AG04450 (cell line): Measurements from ENCODE around the gene ITPK1. TPM values are rescaled to one million over a fixed set of nuclear protein-coding genes. Genes with fewer than 3 reads are reported as not detected.
"Not testable (repeated sequence)": the region's sequence is repeated elsewhere in the genome, so short reads cannot be mapped to it uniquely, and the experiment has no call there.

Experiments
- CTCF ChIA-PET: fragments of 300-600, 350-600 bp; formaldehyde crosslinking; extraction: SDS; loops from one replicate; lab custom pipeline; 2022; ENCODE audit warnings: antibody characterized with exemption, inconsistent platforms; lab: Charles Lee
- POLR2A ChIA-PET: fragments of 350-600 bp; formaldehyde crosslinking; extraction: SDS; loops from one replicate; lab custom pipeline; 2021; ENCODE audit warnings: antibody characterized with exemption, inconsistent platforms; lab: Yijun Ruan, JAX
- DNase-seq: peaks from one replicate; pipeline ENCODE4 v3.0.0-alpha.2; 2011; ENCODE audit warnings: low read depth, low spot score
- H3K27ac ChIP-seq: one replicate; pipeline ENCODE4 v1.5.1; 2012; ENCODE audit warnings: low read depth, low read length, control low read depth
- H3K27me3 ChIP-seq: one replicate; pipeline ENCODE4 v1.6.0; 2012; ENCODE audit warnings: low read length; ENCODE audit not compliant: control insufficient read depth, insufficient read depth
- H3K4me3 ChIP-seq: 2 replicates; pipeline ENCODE4 v1.5.1; 2011; ENCODE audit warnings: mild to moderate bottlenecking, low read depth, low read length, control low read depth
- H3K9me3 ChIP-seq: 2 replicates; pipeline ENCODE4 v1.5.1; 2012; ENCODE audit warnings: low read length; ENCODE audit not compliant: control insufficient read depth, insufficient read depth
- CTCF ChIP-seq: IDR thresholded peaks from 2 replicates; pipeline ENCODE4 v1.5.1; 2011; ENCODE audit warnings: low read depth, low read length, control low read depth, inconsistent platforms
- polyA plus RNA-seq: library from polyadenylated mRNA; depleted of rRNA; stranded (reverse); fragments of >200 nt; gene quantifications from 2 replicates; pipeline ENCODE4 v1.2.3, GENCODE V29; 2011

ITPK1 gene
- polyA plus RNA-seq, 1 experiment: 13.6 TPM

DNA sequence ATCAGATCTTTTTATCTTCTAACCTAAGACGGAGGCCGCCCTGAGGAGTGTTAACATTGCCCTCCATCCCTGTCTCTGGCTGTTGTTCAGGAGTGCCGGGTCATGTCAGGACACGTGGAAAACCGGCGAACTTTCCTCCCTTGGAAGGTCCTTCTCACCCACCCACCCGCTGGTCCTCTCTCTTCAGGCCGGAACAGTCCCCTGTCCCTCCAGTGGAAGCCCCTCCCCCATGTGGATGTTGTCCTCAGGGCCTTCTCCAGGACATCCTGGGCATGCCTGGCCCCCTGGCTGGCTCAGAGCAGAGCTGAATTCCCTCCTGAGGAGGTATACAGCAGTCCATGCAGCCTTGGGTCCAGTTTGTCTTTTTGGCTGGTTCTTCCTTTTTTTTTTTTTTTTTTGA lies 20.3 kb upstream of the ITPK1 start:
- peaks cover 7% of the 10 kb centered on the region for H3K27me3 ChIP-seq
- ChIA-PET POLR2A (interaction anchor here (0.6 kb wide), 1 partner anchor 10 kb away, joined by 7 read pairs; no protein-coding TSS in a partner anchor), CTCF (interaction anchor here (1.3 to 7.4 kb wide), 2 partner anchors 22 to 184 kb away, joined by 3 to 84 read pairs; no protein-coding TSS in a partner anchor)
- H3K27ac ChIP-seq: no peak overlapping the region
- no peak overlapping the region for H3K4me3 ChIP-seq
- no peak for TF ChIP-seq CTCF
- no peak for DNase-seq
- no peaks in the 10 kb centered on the region for H3K9me3 ChIP-seq

- CTCF ChIA-PET: interaction anchor here (0.6 to 7.4 kb wide), 3 partner anchors 22 to 183 kb away, joined by 3 to 84 read pairs (median 3); no protein-coding TSS in a partner anchor
- Histone ChIP-seq H3K4me3 (no peak overlapping the region), H3K9me3 (no peaks in the 10 kb centered on the region), H3K27me3 (peaks cover 5% of the 10 kb centered on the region), H3K27ac (no peak overlapping the region)
- POLR2A ChIA-PET: no interaction called here
- DNase-seq: no peak
- no peak for TF ChIP-seq CTCF
Measured at GRCh38 chr14:93135399-93135798, 19.7 kb upstream of the ITPK1 start.

- Histone ChIP-seq H3K4me3 (no peak overlapping the region), H3K27me3 (peaks cover 14% of the 10 kb centered on the region), H3K9me3 (no peaks in the 10 kb centered on the region), H3K27ac (no peak overlapping the region)
- no peak for TF ChIP-seq CTCF
- ChIA-PET POLR2A (no interaction called here), CTCF (interaction anchor here (0.9 to 7.4 kb wide), 9 partner anchors 9 to 186 kb away, joined by 3 to 84 read pairs (median 8); no protein-coding TSS in a partner anchor)
- DNase-seq: no peak
Measured at GRCh38 chr14:93133464-93133863, 17.7 kb upstream of the ITPK1 start.

- DNase-seq: no peak
- Histone ChIP-seq H3K9me3 (no peaks in the 10 kb centered on the region), H3K27ac (no peak overlapping the region), H3K27me3 (peaks cover 12% of the 10 kb centered on the region), H3K4me3 (no peak overlapping the region)
- peak; percentile 55 for TF ChIP-seq CTCF
- CTCF ChIA-PET: interaction anchor here (0.6 to 7.4 kb wide), 19 partner anchors 8 to 902 kb away, joined by 3 to 84 read pairs (median 4); no protein-coding TSS in a partner anchor
- POLR2A ChIA-PET: interaction anchor here (1.0 kb wide), 1 partner anchor 19 kb away, joined by 5 read pairs; no protein-coding TSS in a partner anchor
Measured at GRCh38 chr14:93132472-93133065, 16.8 kb upstream of the ITPK1 start.

- H3K27me3 ChIP-seq: peaks cover 13% of the 10 kb centered on the region
- CTCF ChIA-PET: interaction anchor here (0.6 to 7.4 kb wide), 6 partner anchors 10 to 179 kb away, joined by 3 to 84 read pairs (median 18); no protein-coding TSS in a partner anchor
- H3K9me3 ChIP-seq, H3K27ac ChIP-seq, DNase-seq, H3K4me3 ChIP-seq, POLR2A ChIA-PET: not testable (repeated sequence)
Measured at GRCh38 chr14:93131257-93131820, 15.6 kb upstream of the ITPK1 start.
